B cell (primary cell): ENCODE results near the gene TNNT3. TPM values are rescaled to one million over a fixed set of nuclear protein-coding genes. Genes with fewer than 3 reads are reported as not detected.

Experiments
- ATAC-seq: fragments of 200-7000 bp; cut with Tn5 transposase; one replicate; pipeline ENCODE4 v1.10.0; 2021; ENCODE audit warnings: low read depth, mild to moderate bottlenecking, moderate number of reproducible peaks, moderate library complexity
- CTCF ChIA-PET: fragments of 350-600 bp; sonication (Branson Sonifier 250); formaldehyde crosslinking; loops from one replicate; lab custom pipeline; 2021; ENCODE audit warnings: antibody characterized with exemption, inconsistent platforms; lab: Charles Lee
- POLR2A ChIA-PET: fragments of 350-600 bp; sonication (Branson Sonifier 250); formaldehyde crosslinking; loops from one replicate; lab custom pipeline; 2021; ENCODE audit warnings: antibody characterized with exemption; lab: Charles Lee
- DNase-seq: peaks from one replicate; pipeline ENCODE4 v3.0.0; 2013
- H2AFZ ChIP-seq: 2 replicates; pipeline ENCODE4 v1.6.1; 2012; ENCODE audit warnings: mild to moderate bottlenecking, low read depth, low read length; ENCODE audit not compliant: insufficient read depth, poor library complexity, severe bottlenecking
- H3K27ac ChIP-seq, 2 donors: 1 replicate in 1 of 2; 2 replicates in 1 of 2; pipeline ENCODE4 v1.5.1; 2012 to 2013; ENCODE audit warnings: low read length in 2 of 2, mild to moderate bottlenecking in 2 of 2, moderate library complexity in 1 of 2
- H3K27me3 ChIP-seq, 4 experiments: fragments of 200-600 bp in 1 of 4; sonication (generic) in 1 of 4; replicated peaks in 1 of 4; 1 replicate in 2 of 4; 2 replicates in 2 of 4; pipeline versions ENCODE4 v1.6.1 to v1.7.0; 2013 to 2016; ENCODE audit warnings: low read length in 3 of 4, mild to moderate bottlenecking in 2 of 4, mixed read lengths in 1 of 4, moderate library complexity in 1 of 4; ENCODE audit not compliant: insufficient read depth in 4 of 4, control insufficient read depth in 3 of 4; ENCODE audit errors: control extremely low read depth in 1 of 4
- H3K36me3 ChIP-seq, 2 experiments: replicated peaks in 1 of 2; 1 replicate in 1 of 2; 2 replicates in 1 of 2; pipeline versions ENCODE4 v1.6.1 to v1.7.1; 2013; ENCODE audit warnings: low read length in 1 of 2; ENCODE audit not compliant: insufficient read depth in 2 of 2, control insufficient read depth in 1 of 2; ENCODE audit errors: control extremely low read depth in 1 of 2, extremely low read depth in 1 of 2
- H3K4me1 ChIP-seq, 2 donors: fragments of 200-600 bp in 1 of 2; sonication (generic) in 1 of 2; 1 replicate in 1 of 2; 2 replicates in 1 of 2; pipeline versions ENCODE4 v1.5.1 to v1.6.1; 2013 to 2017; ENCODE audit warnings: low read length in 2 of 2; ENCODE audit not compliant: control insufficient read depth in 2 of 2, insufficient read depth in 2 of 2
- H3K4me2 ChIP-seq: replicated peaks from 2 replicates; pipeline ENCODE3; 2012; ENCODE audit warnings: mild to moderate bottlenecking, low read depth, low read length; ENCODE audit not compliant: poor library complexity, severe bottlenecking
- H3K4me3 ChIP-seq, 5 experiments: fragments of 200-600 bp in 1 of 5; sonication (generic) in 1 of 5; 1 replicate in 3 of 5; 2 replicates in 2 of 5; pipeline versions ENCODE4 v1.5.1 to v1.7.0; 2011 to 2016; ENCODE audit warnings: low read length in 4 of 5, mild to moderate bottlenecking in 4 of 5, low read depth in 2 of 5, control low read depth in 1 of 5, moderate library complexity in 1 of 5; ENCODE audit not compliant: insufficient read depth in 1 of 5; ENCODE audit errors: control extremely low read depth in 1 of 5, extremely low read depth in 1 of 5
- H3K79me2 ChIP-seq: fragments of 200-600 bp; sonication (generic); one replicate; pipeline ENCODE4 v1.6.0; 2016; ENCODE audit warnings: low read length; ENCODE audit not compliant: control insufficient read depth, insufficient read depth
- H3K9ac ChIP-seq: fragments of 200-600 bp; sonication (generic); 2 replicates; pipeline ENCODE4 v1.6.1; 2017; ENCODE audit warnings: mild to moderate bottlenecking, low read length, moderate library complexity
- H3K9me3 ChIP-seq, 3 donors: one replicate each; pipeline versions ENCODE4 v1.6.1 to v1.7.1; 2013; ENCODE audit warnings: low read length in 2 of 3; ENCODE audit not compliant: control insufficient read depth in 2 of 3, insufficient read depth in 1 of 3; ENCODE audit errors: control extremely low read depth in 1 of 3
- H4K20me1 ChIP-seq: 2 replicates; pipeline ENCODE4 v1.6.0; 2012; ENCODE audit warnings: mild to moderate bottlenecking, low read length; ENCODE audit not compliant: insufficient read depth, control insufficient read depth, poor library complexity, severe bottlenecking
- H3K27ac Mint-ChIP-seq: one replicate; pipeline ENCODE4 v1.8.0; 2021; ENCODE audit warnings: mixed read lengths
- H3K27me3 Mint-ChIP-seq: one replicate; pipeline ENCODE4 v1.8.0; 2021; ENCODE audit warnings: mixed read lengths
- H3K4me1 Mint-ChIP-seq: one replicate; pipeline ENCODE4 v1.8.0; 2021; ENCODE audit warnings: mixed read lengths
- H3K4me3 Mint-ChIP-seq: one replicate; pipeline ENCODE4 v1.8.0; 2021; ENCODE audit warnings: mixed read lengths
- H3K9me3 Mint-ChIP-seq: one replicate; pipeline ENCODE4 v1.8.0; 2022; ENCODE audit warnings: mixed read lengths; ENCODE audit not compliant: insufficient read depth
- CTCF ChIP-seq: fragments of 200-600 bp; IDR thresholded peaks from one replicate; pipeline ENCODE4 v1.8.0; 2022; ENCODE audit warnings: antibody characterized with exemption, mild to moderate bottlenecking
- EZH2 ChIP-seq: IDR thresholded peaks from 2 replicates; pipeline ENCODE4 v1.6.1; 2012; ENCODE audit warnings: borderline replicate concordance, low read depth, mild to moderate bottlenecking, moderate library complexity, low read length; ENCODE audit not compliant: insufficient read depth, poor library complexity, severe bottlenecking
- WGBS: methylation state at CpG from one replicate; pipeline ENCODE4 v1.1.5; 2013; ENCODE audit warnings: missing lambda C conversion rate; ENCODE audit not compliant: insufficient coverage; 5-methylcytosine and 5-hydroxymethylcytosine counted together
- intact Hi-C: fragments of 100-400 bp; cut with micrococcal nuclease; formaldehyde crosslinking; loops from one replicate; pipeline ENCODE4 v1.10.0; 2022
- polyA plus RNA-seq: library from polyadenylated mRNA; depleted of rRNA; stranded (reverse); fragments of >200 nt; gene quantifications from 2 replicates; pipeline ENCODE4 v1.2.3, GENCODE V29; 2012
- total RNA-seq, 2 donors: library from RNA; stranded (reverse); fragments of 120-200 nt in 1 of 2; gene quantifications; 1 replicate in 1 of 2; 2 replicates in 1 of 2; pipeline versions ENCODE4 v1.2.3 to v1.2.4, GENCODE V29; 2013 to 2022

Gene TNNT3
- total and polyA plus RNA-seq, 2 donors (not counting 1 experiment from before 2014, with no cell fraction given) = 2.5 to 10.0 TPM

GRCh38 chr11:1942558-1943260, 23.2 kb downstream of the TNNT3 start:
- Histone ChIP-seq H3K36me3 (no peaks in the 10 kb centered on the region), H4K20me1 (no peaks in the 10 kb centered on the region), H3K4me3 (no peak overlapping the region), H3K9me3 (no peaks in the 10 kb centered on the region), H3K27ac (no peak overlapping the region), H2AFZ (no peak overlapping the region), H3K4me1 (no peaks in the 10 kb centered on the region), H3K4me2 (no peak overlapping the region), H3K27me3 (no peaks in the 10 kb centered on the region), H3K9ac (no peak overlapping the region), H3K79me2 (no peaks in the 10 kb centered on the region)
- 92% methylated on average over 6 of the region's 10 CpGs for WGBS
- POLR2A ChIA-PET = no interaction called here
- Mint-ChIP-seq H3K27ac (no peak overlapping the region), H3K4me3 (no peak overlapping the region), H3K27me3 (no peaks in the 10 kb centered on the region), H3K9me3 (no peaks in the 10 kb centered on the region), H3K4me1 (peaks cover 3% of the 10 kb centered on the region)
- CTCF ChIA-PET = interaction anchor here (1.0 kb wide), 1 partner anchor 110 kb away, joined by 4 read pairs; no protein-coding TSS in a partner anchor
- intact Hi-C loops = no loop called here
- DNase-seq (no peak), ATAC-seq (no peak)
- TF ChIP-seq CTCF = no peak

GRCh38 chr11:1943576-1943975, 24.1 kb downstream of the TNNT3 start:
- ChIA-PET POLR2A (no interaction called here), CTCF (interaction anchor here (1.0 kb wide), 1 partner anchor 110 kb away, joined by 4 read pairs; no protein-coding TSS in a partner anchor)
- H2AFZ ChIP-seq = no peak overlapping the region
- DNase-seq (no peak), ATAC-seq (no peak)
- Mint-ChIP-seq H3K27me3 (no peaks in the 10 kb centered on the region), H3K4me1 (peaks cover 3% of the 10 kb centered on the region), H3K4me3 (no peak overlapping the region), H3K9me3 (no peaks in the 10 kb centered on the region), H3K27ac (no peak overlapping the region)
- no peak overlapping the region for H3K4me3 ChIP-seq
- no peaks in the 10 kb centered on the region for H3K79me2 ChIP-seq
- no peak for TF ChIP-seq CTCF
- TF ChIP-seq EZH2 = no peak
- WGBS = 91% methylated on average over 14 of the region's 15 CpGs
- no peak overlapping the region for H3K9ac ChIP-seq
- no peak overlapping the region for H3K27ac ChIP-seq
- no peak overlapping the region for H3K4me2 ChIP-seq
- H3K27me3 ChIP-seq = no peaks in the 10 kb centered on the region
- no peaks in the 10 kb centered on the region for H3K4me1 ChIP-seq
- intact Hi-C loops = no loop called here
- no peaks in the 10 kb centered on the region for H4K20me1 ChIP-seq
- H3K9me3 ChIP-seq = no peaks in the 10 kb centered on the region
- H3K36me3 ChIP-seq = no peaks in the 10 kb centered on the region
